ENCODE measurements around the gene PNPLA3.

Gene PNPLA3

DNA sequence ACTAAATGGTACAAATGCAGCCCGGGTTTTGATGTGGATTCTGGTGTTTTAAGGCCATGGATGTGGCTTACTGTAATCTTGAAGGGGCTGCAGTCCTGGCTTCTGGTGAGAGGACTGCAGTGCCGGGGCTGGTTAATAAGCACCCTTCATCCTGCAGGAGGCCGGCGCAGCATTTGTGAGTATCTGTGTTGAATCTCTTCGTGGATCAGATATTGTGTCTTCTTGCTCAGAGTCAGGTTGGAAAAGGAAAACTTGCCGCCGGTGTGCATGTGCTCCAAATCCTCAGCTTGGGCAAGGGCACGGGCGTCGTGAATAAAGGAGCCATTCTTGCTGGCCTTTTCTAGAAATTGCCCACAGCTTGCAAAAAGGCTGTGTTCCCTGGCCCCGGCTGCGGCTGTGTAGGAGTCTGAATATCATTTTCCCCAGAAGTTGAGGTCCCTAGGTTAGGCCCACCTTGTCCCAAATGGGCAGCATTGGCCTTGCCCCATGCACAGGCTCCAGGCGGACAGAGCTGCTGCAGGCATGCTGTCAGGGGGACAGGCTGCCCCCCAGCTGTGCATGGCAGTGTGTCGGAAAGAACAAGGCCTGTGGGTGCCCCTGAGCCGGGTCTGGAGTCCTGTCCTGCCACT lies 71.6 kb downstream of the PNPLA3 start:
- no peak for DNase-seq

DNA sequence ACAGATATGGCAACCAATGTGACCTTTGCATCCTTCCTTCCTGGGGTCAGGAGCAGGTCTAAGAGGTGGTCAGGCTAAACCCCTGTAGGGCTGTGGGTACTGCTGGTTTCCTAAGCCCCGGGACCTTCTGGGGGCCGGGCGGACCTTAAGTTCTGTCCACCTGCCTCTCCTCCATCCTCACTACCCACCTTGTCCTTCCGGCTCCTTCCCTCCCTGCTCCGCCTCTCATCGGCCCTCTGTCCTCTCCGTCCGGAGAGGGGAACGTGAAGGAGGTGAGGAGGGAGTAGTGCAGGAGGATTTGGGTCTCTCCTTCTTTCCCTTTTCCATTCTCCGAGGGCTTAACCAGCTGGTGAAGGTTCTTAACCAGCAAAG lies 72.2 kb downstream of the PNPLA3 start:
- DNase-seq, result no peak

DNA sequence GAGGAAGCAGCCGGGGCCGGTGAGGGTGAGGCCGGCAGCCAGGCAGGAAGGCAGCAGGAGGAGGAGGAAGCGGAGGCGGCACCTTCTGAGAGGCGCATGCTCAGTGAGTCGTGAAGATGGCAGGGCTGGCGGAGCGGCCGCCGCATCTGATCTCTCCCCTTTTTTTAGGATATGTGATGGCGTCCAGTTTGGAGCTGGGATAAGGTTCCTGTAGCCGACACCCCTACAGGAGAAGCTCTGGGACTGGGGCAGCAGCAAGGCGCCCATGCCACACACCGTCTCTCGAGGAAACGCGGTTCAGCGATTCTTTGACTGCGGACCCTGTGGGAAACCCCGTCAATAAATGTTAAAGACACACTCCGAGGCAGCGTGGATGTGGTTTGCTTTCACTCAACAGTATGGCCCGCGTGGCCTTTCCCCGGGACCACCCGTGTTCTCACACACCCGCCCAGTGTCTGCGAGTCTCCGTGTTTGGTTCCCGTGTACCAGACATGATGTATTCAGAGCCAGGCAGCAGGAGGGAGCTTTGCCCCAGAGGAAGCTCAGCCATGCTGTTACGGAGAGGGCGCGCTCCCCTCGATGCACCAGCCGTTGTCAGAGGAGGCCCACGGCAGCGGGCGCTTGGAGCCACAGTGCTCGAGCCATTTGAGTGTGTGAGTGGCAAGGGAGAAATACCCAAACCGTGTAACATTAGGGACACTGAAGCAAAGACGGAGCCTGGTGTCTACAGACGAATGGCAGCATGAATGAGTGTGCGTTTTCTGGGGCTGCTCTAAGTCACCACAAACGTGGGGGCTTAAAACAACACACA lies 72.8 kb downstream of the PNPLA3 start:
- peak; percentile 71 for DNase-seq

DNA sequence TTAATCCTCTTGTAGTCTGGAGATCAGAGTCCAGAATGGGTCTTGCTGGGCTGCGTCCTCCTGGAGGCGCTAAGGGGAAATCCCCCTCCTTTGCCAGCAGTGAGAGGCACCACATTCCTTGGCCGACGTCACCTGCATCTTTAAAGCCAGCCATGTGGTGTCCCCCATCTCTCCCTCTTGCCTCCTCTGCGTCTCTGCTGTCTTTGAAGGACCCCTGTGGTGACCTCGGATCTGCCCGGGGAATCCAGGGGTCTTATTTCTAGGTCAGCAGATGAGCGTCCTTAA lies 73.3 kb downstream of the PNPLA3 start:
- no peak for DNase-seq

Measured in activated CD4-positive, CD25-positive, alpha-beta regulatory T cell treated with anti-CD3 and anti-CD28 coated beads, Interleukin-2, amount 50 U/mL, for 72 hours (primary cell).